Testis (tissue), 2 donors: ENCODE data around the gene APOF.

ENCODE experiments used
- CTCF ChIP-seq, 3 experiments: fragments of 450-650 bp in 2 of 3; fragments of 200-600 bp in 1 of 3; sonication (generic) in 1 of 3; IDR thresholded peaks; one replicate each; pipeline ENCODE4 v1.5.1; 2016 to 2019; ENCODE audit warnings: antibody characterized with exemption in 3 of 3, mild to moderate bottlenecking in 2 of 3, moderate library complexity in 1 of 3
- POLR2A ChIP-seq: fragments of 450-650 bp; IDR thresholded peaks from one replicate; pipeline ENCODE4 v1.6.1; 2017; ENCODE audit warnings: antibody characterized with exemption, mild to moderate bottlenecking, moderate library complexity

- TF ChIP-seq CTCF (IDR thresholded peaks at IDR 0.05): no peak
- TF ChIP-seq POLR2A: no peak
Measured at GRCh38 chr12:56391721-56392120, 29.1 kb upstream of the APOF start.
